Hematopoietic multipotent progenitor cell treated with erythropoietin and hydrocortisone succinate and interleukin-3 and kit ligand, for 4 days (in vitro differentiated cells): ENCODE data around the gene ADARB1.

ENCODE experiments used
- DNase-seq: peaks from one replicate; pipeline ENCODE4 v3.0.0-alpha.2; 2015

Gene ADARB1

DNA sequence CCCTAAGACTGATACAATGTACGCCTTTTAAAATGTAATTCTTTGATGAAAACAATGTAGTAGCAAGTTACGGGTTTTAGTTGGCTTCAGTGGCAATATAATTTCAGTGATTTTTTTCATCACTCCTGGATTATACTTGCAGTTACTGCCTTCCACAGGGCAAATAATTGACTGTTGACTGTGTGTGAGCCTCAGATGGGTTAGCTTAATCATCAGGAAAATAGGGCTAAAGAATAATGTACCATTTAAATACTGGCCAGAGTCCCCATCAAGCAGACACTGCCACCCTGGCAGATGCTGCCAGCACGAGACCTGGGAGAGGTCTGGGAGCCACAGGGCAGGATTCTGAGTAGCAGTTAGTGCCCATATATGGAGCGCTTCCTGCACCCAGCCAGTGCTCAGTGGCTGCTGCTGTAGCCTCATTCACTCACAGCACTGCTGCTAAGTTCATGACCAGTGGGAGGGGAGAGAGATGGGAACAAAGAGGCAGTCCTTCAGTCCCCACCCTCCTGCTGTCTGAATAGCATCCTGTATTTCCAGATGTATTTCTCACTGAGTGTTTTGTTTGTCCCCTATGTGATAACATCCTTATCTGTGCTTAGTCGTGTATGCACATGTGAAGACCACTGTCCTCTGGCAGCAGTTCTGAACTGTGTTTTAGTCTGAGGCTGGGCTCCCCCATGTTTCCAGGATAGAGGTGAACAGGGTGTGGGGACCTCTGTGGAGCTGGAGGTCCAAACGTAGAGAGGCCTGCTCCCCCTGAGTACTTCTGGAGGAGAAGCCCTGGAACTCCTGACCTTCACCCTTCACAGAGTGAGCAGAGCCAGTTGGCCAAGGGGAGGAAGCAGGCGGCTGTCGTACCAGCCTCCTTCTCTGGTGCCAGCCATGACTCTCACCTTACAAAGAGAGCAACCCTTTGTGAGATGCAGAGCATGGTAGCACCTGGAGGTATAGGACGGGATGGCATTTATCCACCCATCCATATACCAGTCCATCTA is 80.4 kb downstream of the ADARB1 start:
- peak; percentile 77 for DNase-seq

DNA sequence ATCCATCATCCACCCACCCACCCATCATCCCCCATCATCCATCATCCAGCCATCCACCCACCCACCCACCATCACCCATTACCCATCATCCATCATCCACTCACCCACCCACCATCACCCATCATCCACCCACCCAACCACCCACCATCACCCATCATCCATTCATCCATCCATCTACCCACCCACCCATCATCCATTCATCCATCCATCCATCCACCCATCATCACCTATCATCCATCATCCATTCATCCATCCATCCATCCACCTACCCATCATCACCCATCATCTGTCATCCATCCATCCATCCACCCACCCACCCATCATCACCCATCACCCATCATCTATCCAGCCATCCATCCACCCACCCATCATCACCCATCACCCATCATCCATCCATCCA is 81.5 kb downstream of the ADARB1 start:
- no peak for DNase-seq

DNA sequence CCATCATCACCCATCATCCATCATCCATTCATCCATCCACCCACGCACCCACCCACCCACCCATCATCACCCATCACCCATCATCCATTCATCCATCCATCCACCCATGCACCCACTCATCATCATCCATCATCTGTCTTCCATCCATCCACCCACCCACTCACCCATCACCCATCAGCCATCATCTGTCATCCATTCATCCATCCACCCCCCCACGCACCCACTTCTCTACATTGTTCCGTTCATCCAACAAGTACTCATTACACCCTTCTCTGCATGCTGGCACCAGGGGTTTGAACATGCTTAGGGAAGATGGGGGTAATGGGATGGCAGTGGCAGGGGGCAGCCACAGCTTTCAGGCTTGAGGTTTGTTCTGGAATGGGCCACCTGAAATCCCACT is 82.1 kb downstream of the ADARB1 start:
- DNase-seq, result no peak

DNA sequence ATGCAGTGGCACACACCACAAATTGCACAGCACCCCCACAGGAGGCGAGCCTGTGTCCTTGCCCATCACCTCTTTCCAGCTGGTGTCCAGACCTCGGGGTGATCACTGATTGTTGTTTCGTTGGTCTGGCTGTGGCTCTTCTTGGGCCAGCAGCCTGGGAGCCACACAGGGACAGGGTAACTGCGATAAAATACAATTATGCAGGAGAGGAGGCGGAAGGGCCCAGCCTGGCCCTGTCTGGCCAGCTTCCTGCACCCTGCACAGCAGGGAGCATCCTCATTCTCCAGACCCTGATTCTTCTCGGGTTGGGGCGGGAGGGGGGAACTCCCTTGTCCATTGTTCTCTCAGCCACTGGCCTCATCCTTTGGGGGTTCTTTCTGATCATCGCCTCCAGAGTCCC is 83.6 kb downstream of the ADARB1 start:
- DNase-seq, result no peak

DNA sequence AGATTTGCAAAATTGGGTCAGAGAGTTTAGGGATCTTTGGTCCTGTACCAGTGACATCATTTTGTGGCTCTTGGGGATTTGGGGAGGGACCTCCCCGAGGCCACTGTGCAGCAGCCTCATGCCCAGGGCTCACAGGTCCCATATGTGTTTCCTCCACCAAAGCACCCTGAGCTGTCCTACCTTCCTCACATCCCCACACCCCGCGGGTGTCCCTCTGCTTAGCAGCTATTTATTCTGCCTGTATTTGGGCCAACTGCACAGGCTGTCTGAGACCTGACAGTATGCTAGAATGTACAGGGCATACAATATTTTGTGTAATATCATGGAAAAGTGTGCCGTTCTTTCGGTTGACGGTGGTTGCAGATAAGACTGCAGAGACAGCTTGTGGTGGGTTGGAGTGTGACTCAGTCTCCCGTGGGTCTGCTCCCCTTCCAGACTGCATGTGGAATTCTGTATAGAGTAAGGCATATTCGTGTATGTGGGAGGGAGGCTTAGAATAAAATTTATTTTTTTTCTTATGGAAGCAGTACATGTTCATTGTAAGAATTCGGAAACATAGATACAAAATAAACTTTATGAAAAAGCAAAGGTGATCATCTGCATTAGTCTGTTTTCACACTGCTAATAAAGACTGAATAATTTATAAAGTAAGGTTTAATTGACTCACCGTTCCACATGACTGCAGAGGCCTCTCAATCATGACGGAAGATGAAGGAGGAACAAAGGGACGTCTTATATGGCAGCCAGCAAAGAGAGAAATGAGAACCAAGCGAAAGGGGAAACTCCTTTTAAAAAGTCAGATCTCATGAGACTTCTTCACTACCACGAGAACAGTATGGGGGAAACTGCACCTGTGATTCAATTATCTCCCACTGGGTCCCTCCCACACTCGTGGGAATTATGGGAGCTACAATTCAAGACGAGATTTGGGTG is 84.4 kb downstream of the ADARB1 start:
- no peak for DNase-seq

DNA sequence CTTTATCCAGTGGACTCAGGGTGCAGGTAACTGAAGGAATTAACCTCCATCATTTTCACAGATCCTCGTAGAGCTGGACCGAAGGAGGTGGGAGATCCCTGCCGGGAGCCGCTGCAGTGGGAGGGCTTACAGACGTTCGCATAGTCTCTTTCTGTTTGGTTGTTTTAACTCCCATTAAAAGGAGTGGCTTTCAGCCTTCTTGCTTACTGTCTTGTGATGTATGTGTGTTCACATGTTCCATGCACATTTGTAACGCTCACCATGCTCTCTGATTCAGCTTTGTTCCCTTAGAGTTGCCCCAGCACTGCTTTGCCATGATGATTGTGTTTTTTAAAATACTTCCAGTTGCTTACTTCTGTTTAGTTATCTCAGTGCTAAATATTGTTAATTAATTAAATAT is 85.8 kb downstream of the ADARB1 start:
- no peak for DNase-seq

DNA sequence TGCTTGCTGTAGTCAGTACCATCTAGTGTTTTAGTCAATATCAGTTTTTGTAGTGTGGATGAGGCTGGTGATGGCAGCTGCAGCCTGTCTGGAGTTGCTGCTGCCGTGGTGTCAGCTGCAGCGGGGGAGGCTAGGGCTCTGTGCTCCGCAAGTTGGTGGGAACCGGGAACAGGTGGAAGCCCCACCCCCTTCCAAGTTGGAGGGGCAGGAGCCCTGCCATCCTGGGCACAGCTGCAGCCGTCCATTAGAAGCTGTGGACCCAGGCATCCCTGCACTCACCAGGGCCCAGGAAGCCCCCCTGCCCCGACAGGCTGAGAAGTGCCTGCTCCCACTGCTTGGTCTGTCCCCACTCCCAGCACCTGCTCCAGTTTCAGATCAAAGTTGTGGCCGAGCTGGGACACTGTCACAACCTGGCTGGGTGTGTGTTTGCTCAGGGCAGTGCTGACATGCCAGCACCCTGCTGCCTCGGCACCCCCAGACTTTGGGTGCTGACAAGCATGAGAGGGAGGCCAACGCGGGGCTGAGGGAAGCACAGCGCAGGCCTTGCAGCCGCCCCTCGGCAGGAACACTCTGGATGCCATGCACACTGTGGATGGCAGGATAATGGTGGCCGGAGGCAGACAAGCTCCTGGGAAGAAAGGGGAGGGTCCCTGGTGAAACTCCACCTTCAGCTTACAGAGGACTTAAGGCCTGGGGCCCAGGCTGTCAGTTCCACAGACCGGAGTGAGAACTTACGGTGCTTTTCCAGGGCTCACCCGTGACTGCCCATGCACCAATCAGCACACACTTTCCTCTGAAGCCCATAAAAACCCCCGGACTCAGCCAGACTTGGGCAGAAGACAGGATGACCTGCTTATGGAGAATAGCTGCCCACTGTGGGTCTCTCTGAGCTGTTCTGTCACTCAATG is 86.9 kb downstream of the ADARB1 start:
- no peak for DNase-seq

DNA sequence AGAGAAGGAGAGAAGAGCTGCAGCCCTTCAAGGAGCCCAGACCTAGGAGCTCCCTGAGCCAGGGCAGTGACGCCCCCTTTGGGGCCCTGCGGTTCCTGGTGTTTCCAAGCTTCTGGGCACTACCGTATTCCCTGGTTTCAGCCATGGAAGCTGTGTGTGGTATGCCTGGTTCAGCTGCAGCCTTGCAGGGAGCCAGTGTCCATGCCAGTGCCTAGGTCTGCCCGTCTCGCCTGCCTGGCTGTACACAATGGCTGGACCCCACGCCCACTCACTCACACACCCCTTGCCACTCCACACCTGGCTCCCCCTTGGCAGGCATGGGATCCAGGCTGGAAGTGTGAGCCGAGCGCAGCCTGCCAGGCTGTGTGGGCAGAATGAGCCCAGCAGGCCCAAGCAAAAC is 87.7 kb downstream of the ADARB1 start:
- no peak for DNase-seq

DNA sequence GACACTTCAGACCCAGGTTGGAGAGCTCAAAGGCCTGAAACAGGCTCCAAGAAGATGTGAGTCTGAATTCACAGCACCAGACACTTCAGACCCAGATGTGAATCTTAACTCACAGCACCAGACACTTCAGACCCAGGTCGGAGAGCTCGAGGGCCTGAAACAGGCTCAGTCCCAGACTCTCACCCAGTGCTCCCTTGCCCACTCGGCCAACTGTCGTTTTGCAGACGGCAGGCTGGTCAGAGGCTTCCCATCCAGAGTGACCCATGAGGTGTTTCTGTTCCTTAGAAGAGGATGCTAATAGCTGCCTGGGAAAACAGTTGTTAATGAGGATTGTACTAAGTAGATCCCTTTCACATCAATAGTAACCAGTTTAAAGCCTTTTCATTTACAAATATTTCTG is 88.4 kb downstream of the ADARB1 start:
- DNase-seq, result no peak

DNA sequence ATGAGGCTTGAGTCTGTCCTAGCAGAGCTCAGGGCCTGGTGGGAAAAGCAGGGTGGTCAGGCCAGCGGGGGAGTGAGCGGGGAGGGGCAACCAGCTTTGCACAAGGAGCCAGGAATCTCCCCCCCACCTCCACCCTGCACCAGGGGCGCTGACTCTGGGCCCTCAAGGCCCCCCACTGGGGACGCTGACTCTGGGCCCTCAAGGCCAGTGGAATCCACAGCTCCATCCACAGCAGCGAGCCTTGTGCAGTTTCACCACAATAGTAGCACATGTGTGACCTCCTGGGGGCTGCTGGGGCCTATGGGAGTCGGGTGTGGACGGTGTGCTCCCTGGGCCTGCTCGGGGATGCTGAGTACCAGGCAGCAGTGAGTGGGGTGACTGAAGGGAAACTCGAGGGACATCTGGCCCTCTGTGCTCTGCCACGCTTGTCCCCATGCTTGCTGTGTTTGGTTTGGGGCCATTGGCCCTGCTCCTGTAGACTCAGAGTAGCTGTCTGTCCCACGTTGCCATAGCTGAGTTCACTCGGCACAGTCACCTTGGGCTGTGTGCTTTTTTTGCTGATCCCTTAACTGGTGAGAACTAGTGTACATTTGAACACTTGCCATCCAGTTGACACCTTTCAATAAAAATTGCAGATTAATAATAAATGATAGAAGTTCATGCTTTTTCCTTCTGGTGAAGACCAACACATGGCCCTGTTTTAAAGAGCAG is 89.2 kb downstream of the ADARB1 start:
- no peak for DNase-seq

DNA sequence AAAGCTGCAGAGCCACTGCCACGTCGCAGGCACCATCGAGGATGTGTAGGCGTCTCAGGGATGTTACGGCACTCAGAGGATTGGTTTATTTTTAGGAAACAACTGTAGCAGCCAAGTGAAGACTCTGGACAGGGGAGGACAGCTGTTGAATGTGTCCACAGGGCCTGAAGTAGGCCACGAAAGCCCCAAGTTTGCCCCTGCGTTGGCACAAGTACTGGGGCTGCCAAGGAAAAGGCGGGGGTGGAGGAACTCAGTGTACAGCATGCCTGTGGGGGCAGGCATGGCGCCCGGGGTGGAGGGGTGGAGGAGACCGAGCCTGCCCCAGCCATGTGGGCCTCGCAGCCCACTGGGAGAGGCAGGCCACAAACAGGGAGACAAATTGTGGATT is 89.7 kb downstream of the ADARB1 start:
- no peak for DNase-seq

DNA sequence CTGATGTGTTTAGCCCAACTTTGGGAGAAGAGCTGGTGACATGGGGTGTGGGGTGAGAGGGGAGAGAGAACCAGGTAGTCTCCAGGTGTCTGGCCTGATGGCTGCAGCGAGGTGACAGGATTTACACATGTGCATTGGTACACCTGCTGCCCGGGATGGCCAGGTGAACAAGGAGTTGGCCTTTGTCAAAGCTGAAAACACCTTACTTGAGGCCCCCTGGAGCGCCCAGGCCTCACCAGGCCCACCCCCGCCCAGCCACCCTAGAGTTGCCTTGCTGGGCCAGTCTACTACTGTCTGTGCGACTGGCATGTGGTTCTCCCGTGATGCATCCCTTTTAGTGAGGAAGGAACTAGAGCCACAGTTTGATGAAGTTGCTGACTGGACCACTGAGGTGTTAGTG is 90.5 kb downstream of the ADARB1 start:
- no peak for DNase-seq

DNA sequence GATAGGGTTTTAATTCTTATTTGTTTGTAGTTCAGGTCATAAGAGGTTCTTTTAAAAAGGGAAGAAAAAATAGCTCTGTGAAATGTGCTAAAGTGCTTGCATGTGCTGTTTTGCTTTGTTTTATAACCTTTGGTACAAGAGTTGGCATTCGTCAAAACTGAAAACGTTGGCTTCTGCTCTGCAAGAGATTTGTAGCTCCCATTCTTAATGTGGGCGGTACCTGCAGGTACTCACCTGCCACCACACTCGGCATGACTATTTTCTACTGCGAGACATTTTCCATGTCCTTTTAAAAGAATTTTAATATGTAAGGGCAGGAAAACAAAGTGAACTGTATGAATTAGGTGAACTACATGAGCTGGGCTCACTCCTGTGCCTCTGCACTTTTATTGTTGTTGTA is 92.6 kb downstream of the ADARB1 start:
- no peak for DNase-seq

DNA sequence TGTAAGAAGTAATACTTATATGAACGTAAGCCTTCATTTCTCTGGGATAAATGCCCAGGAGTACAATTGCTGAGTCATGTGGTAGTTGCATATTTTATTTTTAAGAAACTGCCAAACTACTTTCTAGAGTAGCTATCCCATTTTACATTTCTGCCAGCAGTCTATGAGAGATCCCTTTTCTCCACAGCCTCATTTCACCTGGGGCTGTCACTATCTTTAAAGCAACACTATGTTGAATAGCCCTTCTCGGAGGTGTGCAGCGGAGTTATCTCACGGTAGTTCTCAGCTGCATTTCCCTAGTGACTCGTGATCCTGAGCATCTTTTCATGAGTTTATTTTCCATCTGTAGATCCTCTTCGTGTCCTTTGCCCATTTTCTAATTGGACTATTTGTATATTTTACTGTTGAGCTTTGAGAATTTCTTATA is 93.4 kb downstream of the ADARB1 start:
- DNase-seq, result peak; percentile 63

DNA sequence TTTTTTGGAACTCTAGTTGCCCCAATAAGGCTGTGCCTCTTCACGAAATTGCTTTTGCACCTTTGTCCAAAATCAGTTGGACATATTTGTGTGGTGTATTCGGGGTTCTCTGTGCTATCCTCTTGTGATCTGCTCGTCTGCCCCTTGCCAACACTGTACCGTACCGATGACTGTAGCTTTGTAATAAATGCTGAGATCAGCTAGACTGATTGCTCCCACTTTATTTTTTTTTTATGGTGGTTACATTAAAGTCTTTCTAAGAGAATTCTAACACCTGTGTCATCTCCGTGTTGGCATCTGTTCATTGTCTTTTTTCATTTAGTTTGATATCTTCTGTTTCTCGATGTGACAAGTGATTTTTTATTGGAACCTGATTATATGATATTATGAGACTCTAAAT is 94.1 kb downstream of the ADARB1 start:
- DNase-seq, result peak; percentile 30

DNA sequence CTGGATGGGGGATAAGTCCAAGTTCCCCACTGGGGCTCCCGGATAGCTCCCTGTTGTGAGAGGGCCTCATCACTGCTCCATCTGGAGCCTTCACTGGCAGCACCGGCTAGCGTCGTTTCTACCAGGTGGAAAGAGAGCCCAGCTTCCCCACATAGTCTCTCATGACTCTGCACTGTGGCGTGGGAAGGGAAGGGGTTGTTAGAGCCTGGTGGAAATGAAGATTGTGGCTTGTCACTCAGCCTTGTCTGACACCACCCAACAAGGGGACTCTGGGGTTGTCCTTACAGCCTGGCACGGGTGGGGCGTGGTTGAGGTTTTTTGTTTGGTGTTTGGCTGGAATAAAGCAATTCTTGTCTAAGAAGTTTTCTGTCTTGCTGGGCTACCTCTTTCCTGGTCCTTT is 94.6 kb downstream of the ADARB1 start:
- DNase-seq, result peak; percentile 89

DNA sequence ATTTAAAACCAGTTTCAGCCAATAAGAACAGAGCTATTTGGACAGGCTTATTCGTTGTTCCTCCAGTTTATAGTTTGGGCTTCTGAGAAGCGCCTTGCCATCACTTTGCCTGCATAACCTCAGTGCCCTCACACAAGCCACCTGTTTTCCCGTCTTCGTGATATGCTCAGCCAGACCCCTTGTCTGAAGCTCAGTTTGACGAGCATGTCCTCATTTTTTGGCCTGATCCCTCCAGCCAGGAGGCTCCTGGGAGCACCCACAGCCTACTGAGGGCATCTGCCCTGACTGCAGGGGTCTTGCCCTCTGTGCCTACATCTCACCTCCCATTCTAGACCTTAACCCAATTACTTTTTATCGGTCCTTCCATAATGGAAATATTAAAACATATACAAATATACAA is 95.3 kb downstream of the ADARB1 start:
- no peak for DNase-seq

DNA sequence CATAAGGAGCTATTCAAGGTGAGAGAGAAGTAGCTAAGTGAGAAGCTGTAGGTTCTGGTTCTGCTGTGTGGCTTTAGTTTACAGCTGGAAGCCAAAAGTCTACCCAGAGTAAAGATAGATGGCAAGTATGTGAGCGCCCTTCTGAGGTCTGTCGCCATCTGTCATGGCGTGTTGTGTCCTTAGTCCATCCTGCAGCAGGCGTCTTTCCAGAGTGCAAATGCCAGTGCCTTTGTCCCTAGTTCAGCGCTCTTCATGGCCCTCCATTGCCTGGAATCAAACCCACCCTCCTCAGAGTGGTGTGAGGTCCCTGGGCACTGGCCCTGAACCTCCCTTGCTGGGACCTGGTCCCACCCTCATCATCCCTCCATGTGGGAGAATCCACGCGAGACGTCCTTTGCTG is 96.6 kb downstream of the ADARB1 start:
- no peak for DNase-seq

DNA sequence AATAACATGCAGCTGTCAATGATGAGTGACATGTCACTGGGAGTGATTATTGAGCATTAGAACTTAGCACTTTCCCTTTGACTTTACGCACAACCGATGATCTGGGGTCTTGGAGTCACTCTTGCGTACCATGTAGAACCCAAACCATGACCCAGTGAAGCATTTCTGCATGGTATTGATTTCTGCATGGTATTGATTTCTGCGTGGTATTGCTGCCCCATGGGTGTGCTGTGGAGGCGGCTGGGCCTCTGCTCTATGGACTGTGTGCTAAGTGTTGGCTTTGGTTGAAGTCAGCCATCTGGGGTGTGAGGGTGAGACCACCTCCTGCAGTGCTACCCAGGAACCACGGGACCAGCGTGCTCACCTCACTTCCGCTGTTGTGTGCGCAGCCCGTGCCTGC is 98.0 kb downstream of the ADARB1 start:
- DNase-seq, result no peak

DNA sequence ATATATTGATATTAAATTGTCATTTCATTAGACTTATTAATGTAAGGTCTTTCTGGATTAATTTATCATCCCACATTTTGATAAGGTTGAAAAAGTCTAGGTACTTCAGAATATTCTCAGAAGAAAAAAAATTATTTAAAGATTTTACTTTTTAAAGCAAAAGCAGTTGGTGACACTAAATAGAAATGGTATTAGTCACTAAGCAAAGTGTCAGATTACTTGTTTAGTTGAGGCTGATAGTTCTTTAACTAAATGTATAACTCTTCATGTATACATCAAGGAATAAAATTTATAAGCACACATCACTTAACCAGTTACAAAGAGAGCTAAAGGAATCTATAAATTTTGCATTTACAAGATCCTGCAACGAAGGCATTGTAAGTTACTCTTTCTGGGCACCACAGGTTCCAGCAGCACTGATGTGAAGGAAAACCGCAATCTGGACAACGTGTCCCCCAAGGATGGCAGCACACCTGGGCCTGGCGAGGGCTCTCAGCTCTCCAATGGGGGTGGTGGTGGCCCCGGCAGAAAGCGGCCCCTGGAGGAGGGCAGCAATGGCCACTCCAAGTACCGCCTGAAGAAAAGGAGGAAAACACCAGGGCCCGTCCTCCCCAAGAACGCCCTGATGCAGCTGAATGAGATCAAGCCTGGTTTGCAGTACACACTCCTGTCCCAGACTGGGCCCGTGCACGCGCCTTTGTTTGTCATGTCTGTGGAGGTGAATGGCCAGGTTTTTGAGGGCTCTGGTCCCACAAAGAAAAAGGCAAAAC is 101.1 kb downstream of the ADARB1 start:
- no peak for DNase-seq

DNA sequence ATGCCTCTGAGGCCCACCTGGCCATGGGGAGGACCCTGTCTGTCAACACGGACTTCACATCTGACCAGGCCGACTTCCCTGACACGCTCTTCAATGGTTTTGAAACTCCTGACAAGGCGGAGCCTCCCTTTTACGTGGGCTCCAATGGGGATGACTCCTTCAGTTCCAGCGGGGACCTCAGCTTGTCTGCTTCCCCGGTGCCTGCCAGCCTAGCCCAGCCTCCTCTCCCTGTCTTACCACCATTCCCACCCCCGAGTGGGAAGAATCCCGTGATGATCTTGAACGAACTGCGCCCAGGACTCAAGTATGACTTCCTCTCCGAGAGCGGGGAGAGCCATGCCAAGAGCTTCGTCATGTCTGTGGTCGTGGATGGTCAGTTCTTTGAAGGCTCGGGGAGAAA is 101.8 kb downstream of the ADARB1 start:
- DNase-seq, result no peak
